GM23338 (cell line): ENCODE measurements around the gene RASSF7. TPM values are rescaled to one million over a fixed set of nuclear protein-coding genes. Genes with fewer than 3 reads are reported as not detected.

Experiments used
- ATAC-seq: fragments of 200-7000 bp; cut with Tn5 transposase; 3 replicates; pipeline ENCODE4 v1.9.1; 2020
- DNase-seq: peaks from one replicate; pipeline ENCODE4 v3.0.0-alpha.2; 2015; ENCODE audit warnings: low spot score
- H2AFZ ChIP-seq: fragments of 200-600 bp; sonication (generic); 2 replicates; pipeline ENCODE4 v1.8.0; 2016; ENCODE audit warnings: antibody characterized with exemption, mild to moderate bottlenecking, moderate library complexity
- H3F3A ChIP-seq: fragments of 200-600 bp; sonication (generic); replicated peaks from 2 replicates; pipeline ENCODE4 v1.8.0; 2017; ENCODE audit warnings: antibody characterized with exemption, mixed run types, low read depth
- H3K27ac ChIP-seq: fragments of 200-600 bp; sonication (generic); 2 replicates; pipeline ENCODE4 v1.6.1; 2016; ENCODE audit warnings: low read depth
- H3K27me3 ChIP-seq: fragments of 200-600 bp; sonication (generic); 2 replicates; pipeline ENCODE4 v1.8.0; 2016; ENCODE audit warnings: mild to moderate bottlenecking, mixed run types, moderate library complexity; ENCODE audit not compliant: insufficient read depth
- H3K36me3 ChIP-seq: fragments of 200-600 bp; sonication (generic); 2 replicates; pipeline ENCODE4 v1.8.0; 2016; ENCODE audit warnings: mild to moderate bottlenecking; ENCODE audit not compliant: insufficient read depth
- H3K4me1 ChIP-seq: fragments of 200-600 bp; sonication (generic); 2 replicates; pipeline ENCODE4 v1.8.0; 2016; ENCODE audit warnings: mild to moderate bottlenecking, moderate library complexity; ENCODE audit not compliant: insufficient read depth
- H3K4me2 ChIP-seq: fragments of 200-600 bp; sonication (generic); 2 replicates; pipeline ENCODE4 v1.7.1; 2017; ENCODE audit warnings: mixed run types
- H3K4me3 ChIP-seq: fragments of 200-600 bp; sonication (generic); 2 replicates; pipeline ENCODE4 v1.6.1; 2016; ENCODE audit warnings: mixed run types
- H3K79me2 ChIP-seq: fragments of 200-600 bp; sonication (generic); replicated peaks from 2 replicates; pipeline ENCODE4 v1.8.0; 2017; ENCODE audit warnings: mild to moderate bottlenecking; ENCODE audit not compliant: insufficient read depth
- H3K9me2 ChIP-seq: fragments of 200-600 bp; sonication (generic); 2 replicates; pipeline ENCODE4 v1.8.0; 2017; ENCODE audit not compliant: insufficient read depth
- H4K20me1 ChIP-seq: fragments of 200-600 bp; sonication (generic); replicated peaks from 2 replicates; pipeline ENCODE4 v1.8.0; 2017; ENCODE audit warnings: mild to moderate bottlenecking; ENCODE audit not compliant: insufficient read depth
- H3K27ac Mint-ChIP-seq: 2 replicates; pipeline ENCODE4 v1.8.0; 2020; ENCODE audit warnings: inconsistent platforms, mild to moderate bottlenecking, moderate library complexity, mixed read lengths
- H3K27me3 Mint-ChIP-seq: 3 replicates; pipeline ENCODE4 v1.8.0; 2022; ENCODE audit warnings: low read depth, mild to moderate bottlenecking, moderate library complexity, mixed read lengths, inconsistent platforms; ENCODE audit not compliant: insufficient read depth, poor library complexity
- H3K36me3 Mint-ChIP-seq: 3 replicates; pipeline ENCODE4 v1.8.0; 2021; ENCODE audit warnings: low read depth, mild to moderate bottlenecking, inconsistent platforms, moderate library complexity, mixed read lengths
- H3K4me1 Mint-ChIP-seq: 3 replicates; pipeline ENCODE4 v1.8.0; 2020; ENCODE audit warnings: mild to moderate bottlenecking, inconsistent platforms, mixed read lengths
- H3K4me3 Mint-ChIP-seq: 3 replicates; pipeline ENCODE4 v1.8.0; 2021; ENCODE audit warnings: moderate library complexity, mild to moderate bottlenecking, inconsistent platforms, mixed read lengths
- H3K9me3 Mint-ChIP-seq: 3 replicates; pipeline ENCODE4 v1.8.0; 2020; ENCODE audit warnings: moderate library complexity, mild to moderate bottlenecking, inconsistent platforms, mixed read lengths
- CREB1 ChIP-seq: fragments of 250-450 bp; sonication (Bioruptor Pico); IDR thresholded peaks from 2 replicates; pipeline ENCODE4 v1.5.0; 2020; ENCODE audit warnings: low read depth, mild to moderate bottlenecking, moderate library complexity
- ETS1 ChIP-seq: IDR thresholded peaks from 2 replicates; pipeline ENCODE4 v1.6.1; 2016; ENCODE audit warnings: antibody characterized with exemption
- EZH2 ChIP-seq: fragments of 200-600 bp; sonication (generic); IDR thresholded peaks from one replicate; pipeline ENCODE4 v1.8.0; 2017; ENCODE audit warnings: antibody characterized with exemption, mild to moderate bottlenecking, low read depth; ENCODE audit not compliant: unreplicated experiment
- EZH2phosphoT487 ChIP-seq: fragments of 200-600 bp; sonication (generic); IDR thresholded peaks from one replicate; pipeline ENCODE4 v1.8.1; 2018; ENCODE audit warnings: antibody characterized with exemption; ENCODE audit not compliant: unreplicated experiment
- ZNF331 ChIP-seq: fragments of 250-450 bp; sonication (Bioruptor Pico); IDR thresholded peaks from 2 replicates; pipeline ENCODE4 v1.5.0; 2020; ENCODE audit warnings: low read depth, mild to moderate bottlenecking, moderate library complexity
- ZNF462 ChIP-seq: fragments of 250-450 bp; sonication (Bioruptor Pico); IDR thresholded peaks from 2 replicates; pipeline ENCODE4 v1.5.0; 2020; ENCODE audit warnings: mild to moderate bottlenecking, moderate library complexity
- polyA plus RNA-seq: library from polyadenylated mRNA; unstranded; fragments of >200 nt; fragmentation: Nextera tagmentation; extraction: Ambion mirVana; gene quantifications from 2 replicates; pipeline ENCODE4 v1.2.1, GENCODE V29; 2016
- total RNA-seq: library from RNA; depleted of rRNA; stranded (reverse); fragments of >200 nt; shearing (Covaris generic); gene quantifications from 2 replicates; pipeline ENCODE4 v1.2.3, GENCODE V29; 2014

RASSF7 gene
- total and polyA plus RNA-seq, 2 experiments from 2014 or later, result 39.6 to 64.8 TPM

GRCh38 chr11:526192-526591, 34.6 kb upstream of the RASSF7 start (continued):
- TF ChIP-seq ZNF462 (no peak), EZH2 (no peak), EZH2phosphoT487 (no peak)

- H3K36me3 Mint-ChIP-seq, result peaks cover 12% of the 10 kb centered on the region
- Histone ChIP-seq H2AFZ (no peak overlapping the region), H3K27me3 (no peaks in the 10 kb centered on the region), H3K79me2 (no peaks in the 10 kb centered on the region), H3K4me1 (no peaks in the 10 kb centered on the region), H3F3A (no peaks in the 10 kb centered on the region), H3K27ac (no peak overlapping the region), H3K36me3 (no peaks in the 10 kb centered on the region), H3K9me2 (0 out of 2 replicates have a peak, but pooled peaks cover 3% of the 10 kb centered on the region), H3K4me2 (no peak overlapping the region), H3K4me3 (no peak overlapping the region), H4K20me1 (no peaks in the 10 kb centered on the region)
- H3K27ac Mint-ChIP-seq, result no peak overlapping the region
- H3K9me3 Mint-ChIP-seq, result peaks cover 8% of the 10 kb centered on the region; the same call in 2 of the 3 replicates
- ATAC-seq (no peak), DNase-seq (no peak)
- no peaks in the 10 kb centered on the region for H3K4me1 Mint-ChIP-seq
- H3K27me3 Mint-ChIP-seq, result peaks cover 11% of the 10 kb centered on the region
- no peak overlapping the region for H3K4me3 Mint-ChIP-seq
- TF ChIP-seq EZH2phosphoT487, result no peak
- TF ChIP-seq ZNF462, result no peak
- no peak for TF ChIP-seq EZH2
- TF ChIP-seq ZNF331 (CRISPR knock-in tag), result no peak
- TF ChIP-seq ETS1, result no peak
- no peak for TF ChIP-seq CREB1 (CRISPR knock-in tag)
Observed at GRCh38 chr11:528166-528814, 32.5 kb upstream of the RASSF7 start.
